Measurements from ENCODE around the gene PRSS16.
A peak's percentile ranks its signal among the peaks of the same experiment; 100 is the strongest.
"Not testable (repeated sequence)": the region's sequence is repeated elsewhere in the genome, so short reads cannot be mapped to it uniquely, and the experiment has no call there.

The PRSS16 gene, protein sequence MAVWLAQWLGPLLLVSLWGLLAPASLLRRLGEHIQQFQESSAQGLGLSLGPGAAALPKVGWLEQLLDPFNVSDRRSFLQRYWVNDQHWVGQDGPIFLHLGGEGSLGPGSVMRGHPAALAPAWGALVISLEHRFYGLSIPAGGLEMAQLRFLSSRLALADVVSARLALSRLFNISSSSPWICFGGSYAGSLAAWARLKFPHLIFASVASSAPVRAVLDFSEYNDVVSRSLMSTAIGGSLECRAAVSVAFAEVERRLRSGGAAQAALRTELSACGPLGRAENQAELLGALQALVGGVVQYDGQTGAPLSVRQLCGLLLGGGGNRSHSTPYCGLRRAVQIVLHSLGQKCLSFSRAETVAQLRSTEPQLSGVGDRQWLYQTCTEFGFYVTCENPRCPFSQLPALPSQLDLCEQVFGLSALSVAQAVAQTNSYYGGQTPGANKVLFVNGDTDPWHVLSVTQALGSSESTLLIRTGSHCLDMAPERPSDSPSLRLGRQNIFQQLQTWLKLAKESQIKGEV

DNA sequence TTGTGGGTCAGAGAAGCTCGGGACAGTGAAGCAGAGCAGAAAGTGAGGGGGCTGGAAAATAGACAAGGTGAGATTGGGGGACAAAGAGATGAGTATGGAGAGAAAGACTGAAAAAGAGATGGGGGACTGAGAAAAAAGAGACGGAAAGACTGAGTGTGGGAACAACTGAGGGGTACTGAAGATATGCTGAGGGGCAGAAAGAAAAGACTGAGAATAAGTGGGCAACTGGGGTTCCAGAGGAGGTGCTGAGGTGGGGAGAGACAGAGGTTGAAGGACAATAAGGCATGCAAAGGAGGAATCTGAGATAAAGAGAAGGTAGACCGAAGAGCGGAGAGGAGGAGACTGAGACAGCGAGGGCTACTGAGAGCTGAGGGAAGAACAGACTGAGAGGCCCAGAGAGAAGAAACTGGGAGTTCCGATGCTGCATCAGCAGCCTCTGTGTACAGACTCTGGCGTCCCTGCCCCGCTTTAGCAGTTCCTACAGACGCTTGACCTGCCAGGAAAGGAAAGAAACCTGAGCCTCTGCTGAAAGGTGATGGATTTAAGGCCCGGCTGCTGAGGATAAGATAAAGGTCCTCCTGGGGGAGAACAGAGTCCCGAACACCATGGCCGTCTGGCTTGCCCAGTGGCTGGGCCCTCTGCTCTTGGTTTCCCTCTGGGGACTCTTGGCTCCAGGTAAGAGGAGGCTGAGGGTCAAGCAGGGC lies at the start of gene PRSS16:
Gene PRSS16, plus strand, starts transcription at position 569 of the 704 bp plus-strand sequence. Its CDS starts 37 bp downstream, at position 606.
- no peak for FAIRE-seq

DNA sequence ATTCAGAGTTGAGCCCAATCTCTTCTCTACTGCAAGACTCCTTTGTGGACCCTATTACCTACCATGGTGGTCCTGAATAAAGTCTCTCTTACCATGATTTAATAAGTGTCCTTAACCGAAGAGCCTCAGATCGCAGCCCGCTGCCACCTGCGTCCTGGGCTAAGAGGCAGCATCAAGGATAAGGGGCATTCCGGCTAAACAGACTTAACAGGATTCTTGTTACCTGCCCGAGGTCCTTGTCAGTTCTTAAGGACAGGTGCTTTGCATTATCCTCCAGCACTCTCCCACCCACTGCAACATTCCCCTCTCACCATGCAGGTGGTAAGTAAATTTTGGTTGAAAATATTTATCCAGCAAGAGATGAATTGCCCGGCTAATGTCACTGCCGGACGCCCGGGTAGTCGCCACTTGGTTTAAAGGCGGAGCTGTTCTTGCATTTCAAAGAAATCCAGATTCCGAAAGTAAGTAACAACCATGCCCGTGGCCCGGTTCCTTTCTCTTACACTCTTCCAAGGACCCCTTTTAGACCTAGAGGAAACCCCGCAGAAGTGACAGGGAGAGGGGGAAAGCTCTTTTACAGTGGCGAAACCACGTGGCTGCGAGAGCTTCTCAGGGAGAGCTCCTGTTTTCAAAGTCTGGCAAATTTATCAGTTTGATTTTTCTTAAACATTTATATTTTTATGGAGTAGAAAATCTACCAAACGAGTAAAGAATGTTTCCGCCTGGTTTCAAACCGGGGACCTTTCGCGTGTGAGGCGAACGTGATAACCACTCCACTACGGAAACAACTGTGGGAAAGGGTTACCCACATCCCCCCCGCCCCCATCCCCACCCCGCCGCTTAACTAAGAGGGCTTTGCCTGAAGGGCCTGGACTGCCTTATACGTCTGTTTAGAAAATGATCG lies 41.9 kb upstream of the PRSS16 start:
- no peak for FAIRE-seq

DNA sequence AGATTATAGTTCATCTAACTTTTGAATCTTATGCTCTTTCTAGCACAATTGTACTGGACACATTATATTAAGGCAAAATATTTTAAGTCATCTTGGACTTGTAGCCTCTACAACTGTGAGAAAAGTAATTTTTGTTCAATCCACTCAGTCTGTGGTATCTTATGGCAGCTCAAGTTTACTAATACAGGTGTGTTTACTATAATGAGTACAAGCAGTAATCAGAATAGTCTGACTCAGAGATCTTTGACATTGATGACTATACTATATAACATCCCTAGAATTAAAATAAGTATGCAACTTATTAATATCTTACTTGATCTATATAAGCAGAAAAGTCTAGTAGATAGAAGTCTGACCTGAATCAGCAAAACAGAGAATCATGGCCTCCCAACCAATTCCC lies 40.7 kb upstream of the PRSS16 start:
- FAIRE-seq, result no peak

DNA sequence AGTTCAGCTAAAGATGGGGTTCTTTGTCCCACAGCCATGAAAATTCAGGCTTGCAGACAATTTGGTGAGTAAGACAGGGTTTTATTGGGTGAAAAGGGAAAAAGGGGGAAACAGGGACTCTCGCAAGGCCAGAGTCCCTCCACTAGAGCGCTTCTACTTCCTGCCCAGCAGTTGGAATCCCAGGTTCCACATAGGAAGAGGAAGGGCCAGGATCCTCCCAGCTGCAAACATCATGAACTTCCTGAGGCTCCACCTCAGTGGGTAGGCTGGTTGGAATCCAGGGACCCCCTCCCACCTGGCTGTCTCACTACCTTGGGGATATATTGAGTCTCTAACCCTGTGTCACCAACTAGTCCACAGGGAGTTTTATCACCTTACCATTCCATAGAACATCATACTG lies 39.5 kb upstream of the PRSS16 start:
- no peak for FAIRE-seq

DNA sequence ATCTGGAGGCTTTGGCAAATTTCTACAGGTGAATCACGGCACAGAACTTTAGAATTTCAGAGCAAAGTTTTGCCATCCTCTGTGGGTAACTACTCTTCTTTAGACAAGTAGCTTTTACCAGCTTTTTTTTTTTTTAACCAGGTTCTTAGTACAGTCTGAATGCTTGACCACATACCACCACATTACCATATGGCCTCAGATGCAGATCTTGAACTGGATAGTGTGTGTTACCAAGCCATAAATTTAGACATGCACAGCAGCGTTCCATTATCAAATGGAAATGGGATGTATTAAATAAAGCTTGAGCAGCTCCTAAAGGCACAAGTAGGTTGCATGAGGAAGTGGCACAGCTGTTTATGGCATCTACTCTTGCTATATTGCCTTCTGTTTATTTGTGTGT lies 38.3 kb upstream of the PRSS16 start:
- FAIRE-seq, result no peak

DNA sequence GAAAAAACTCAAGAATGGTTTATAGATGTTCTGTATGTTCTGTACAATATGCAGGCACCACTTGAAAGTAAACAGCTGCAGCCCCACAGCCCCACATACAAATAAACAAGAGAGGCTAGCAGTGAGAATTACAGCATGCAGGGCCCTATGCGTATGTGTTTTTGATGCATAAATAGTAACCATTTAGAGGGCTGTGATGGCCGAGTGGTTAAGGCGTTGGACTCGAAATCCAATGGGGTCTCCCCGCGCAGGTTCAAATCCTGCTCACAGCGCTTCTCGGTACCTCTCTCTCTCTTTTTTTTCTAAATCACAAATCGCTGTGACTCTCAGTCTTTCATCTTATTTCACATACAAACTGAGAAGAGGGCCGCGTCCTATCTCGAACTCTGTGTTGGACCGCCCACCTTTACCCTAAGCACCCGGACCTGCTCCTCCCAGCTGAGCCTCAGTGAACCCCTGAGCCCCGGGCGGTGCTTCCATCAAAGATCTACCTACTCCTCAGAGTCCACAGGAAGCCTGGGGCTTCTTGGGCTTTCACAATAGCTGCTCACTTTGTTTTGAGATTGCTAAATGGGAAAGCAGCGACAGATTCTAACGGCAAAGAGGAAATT lies 37.7 kb upstream of the PRSS16 start:
- FAIRE-seq, result peak; percentile 15

DNA sequence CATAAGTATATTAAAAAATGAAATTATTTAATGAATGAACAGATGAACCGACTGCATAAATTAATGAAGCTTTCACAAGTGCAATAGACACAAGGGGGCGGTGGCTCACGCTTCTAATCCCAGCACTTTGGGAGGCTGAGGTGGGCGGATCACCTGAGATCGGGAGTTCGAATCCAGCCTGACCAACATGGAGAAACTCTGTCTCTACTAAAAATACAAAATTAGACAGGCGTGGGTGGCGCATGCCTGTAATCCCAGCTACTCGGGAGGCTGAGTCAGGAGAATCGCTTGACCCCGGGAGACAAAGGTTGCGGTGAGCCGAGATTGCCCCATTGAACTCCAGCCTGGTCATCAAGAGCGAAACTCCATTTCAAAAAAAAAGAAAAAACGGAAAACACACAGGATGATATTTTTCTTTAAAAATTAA lies 34.4 kb upstream of the PRSS16 start:
- FAIRE-seq, result peak; percentile 86

DNA sequence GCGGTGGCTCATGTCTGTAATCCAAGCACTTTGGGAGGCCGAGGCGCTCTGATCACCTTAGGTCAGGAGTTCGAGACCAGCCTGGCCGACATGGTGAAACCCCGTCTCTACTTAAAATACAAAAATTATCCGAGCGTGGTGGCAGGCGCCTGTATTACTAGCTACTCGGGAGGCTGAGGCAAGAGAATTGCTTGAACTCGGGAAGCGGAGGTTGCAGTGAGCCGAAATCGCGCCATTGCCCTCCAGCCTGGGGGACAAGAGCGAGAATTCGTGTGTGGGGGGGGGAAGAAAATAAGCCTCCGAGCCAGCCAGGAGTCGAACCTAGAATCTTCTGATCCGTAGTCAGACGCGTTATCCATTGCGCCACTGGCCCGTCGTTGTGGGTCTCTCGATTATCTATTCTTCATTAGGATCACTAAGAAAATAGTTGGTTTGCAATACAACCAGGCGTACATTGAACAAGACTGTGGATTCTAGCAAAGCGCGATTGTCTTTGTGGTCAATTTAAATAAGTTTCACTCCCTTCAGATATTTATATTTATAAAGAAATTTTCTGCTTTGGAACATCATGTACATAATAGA lies 33.9 kb upstream of the PRSS16 start:
- no peak for FAIRE-seq

DNA sequence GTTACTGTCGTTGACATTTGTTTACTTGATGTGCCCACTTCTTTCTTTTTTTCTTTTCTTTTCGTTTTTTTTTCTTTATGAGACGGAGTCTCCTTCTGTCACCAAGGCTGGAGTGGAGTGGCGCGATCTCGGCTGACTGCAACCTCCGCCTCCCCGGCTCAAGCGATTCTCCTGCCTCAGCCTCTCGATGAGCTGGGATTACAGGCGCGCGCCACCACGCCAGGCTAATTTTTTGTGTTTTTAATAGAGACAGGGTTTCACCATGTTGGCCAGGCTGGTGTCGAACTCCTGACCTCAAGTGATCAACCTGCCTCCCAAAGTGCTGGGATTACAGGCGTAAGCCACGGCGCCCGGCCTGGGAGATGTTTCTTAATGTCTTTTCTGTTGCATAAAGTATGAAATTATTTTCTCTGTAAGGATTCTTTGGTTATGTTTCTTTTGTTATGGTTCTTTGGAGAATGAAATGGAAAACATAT lies 33.3 kb upstream of the PRSS16 start:
- no peak for FAIRE-seq

DNA sequence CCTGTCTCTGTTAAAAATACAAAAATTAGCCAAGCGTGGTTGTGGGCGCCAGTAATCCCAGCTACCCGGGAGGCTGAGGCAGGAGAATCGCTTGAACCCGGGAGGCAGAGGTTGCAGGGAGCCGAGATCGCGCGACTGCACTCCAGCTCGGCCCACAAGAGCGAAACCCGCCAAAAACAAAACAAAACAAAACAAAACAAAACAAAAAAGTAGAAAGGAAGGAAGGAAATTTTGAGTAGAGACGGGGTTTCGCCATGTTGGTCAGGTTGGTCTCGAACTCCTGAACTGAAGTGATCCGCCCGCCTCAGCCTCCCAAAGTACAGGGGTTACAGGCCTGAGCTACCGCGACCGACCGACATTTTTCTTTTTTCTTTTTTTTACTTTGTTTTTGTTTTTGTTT lies 30.6 kb upstream of the PRSS16 start:
- no peak for FAIRE-seq

DNA sequence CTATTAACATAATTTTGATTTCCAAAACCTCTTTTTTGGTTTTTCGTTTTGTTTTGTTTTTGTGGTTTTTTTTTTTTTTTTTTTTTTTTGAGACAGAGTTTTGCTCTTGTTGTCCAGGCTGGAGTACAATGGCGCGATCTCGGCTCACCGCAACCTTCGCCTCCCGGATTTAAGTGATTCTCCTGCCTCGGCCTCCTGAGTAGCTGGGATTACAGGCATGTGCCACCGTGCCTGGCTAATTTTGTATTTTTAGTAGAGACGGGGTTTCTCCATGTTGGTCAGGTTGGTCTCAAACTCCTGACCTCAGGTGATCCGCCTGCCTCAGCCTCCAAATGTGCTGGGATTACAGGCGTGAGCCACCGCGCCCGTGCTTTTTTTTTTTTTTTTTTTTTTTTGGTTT lies 24.5 kb upstream of the PRSS16 start:
- not testable (repeated sequence) for FAIRE-seq

DNA sequence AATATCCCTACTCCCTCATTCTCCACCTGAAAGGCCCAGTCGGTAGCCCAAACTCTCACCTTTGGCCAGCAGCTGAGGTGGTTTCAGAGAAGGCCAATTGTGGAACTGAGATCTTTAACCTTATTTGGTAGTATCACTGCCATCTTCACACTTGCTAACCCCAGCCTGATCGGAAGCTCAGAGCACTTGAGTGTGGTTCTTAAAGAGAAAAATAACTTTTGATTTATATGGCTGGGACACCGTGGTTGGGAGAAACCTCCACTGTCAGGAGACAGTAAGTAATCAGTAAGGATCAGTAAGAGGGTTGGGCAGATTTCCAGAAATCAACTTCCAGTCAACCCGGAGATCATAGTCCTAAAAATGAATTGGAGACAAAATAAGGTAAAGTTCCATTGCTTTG lies 22.8 kb upstream of the PRSS16 start:
- no peak for FAIRE-seq

DNA sequence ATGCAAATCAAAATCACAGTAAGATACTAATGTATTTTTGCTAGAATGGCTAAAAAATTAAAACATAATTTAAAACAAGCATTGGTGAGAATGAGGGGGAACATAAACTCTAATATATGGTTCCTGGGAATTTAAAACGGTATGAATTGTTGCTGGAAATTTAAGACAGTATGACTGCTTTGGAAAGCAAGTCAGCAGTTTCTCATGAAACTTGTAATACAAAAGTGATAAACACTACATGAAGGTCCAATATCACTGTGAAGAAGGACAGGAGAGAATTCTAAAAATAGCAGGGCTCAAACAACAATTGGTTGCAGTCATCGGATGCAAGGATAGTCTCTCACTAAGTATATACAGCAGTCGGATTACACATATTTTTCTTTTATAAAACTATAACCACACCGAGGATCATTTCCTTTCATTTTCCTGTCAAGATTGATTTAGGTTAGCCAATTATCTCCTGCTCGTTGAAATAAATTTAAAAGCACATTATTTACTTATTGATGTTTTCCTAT lies 18.5 kb upstream of the PRSS16 start:
- peak; percentile 30 for FAIRE-seq

DNA sequence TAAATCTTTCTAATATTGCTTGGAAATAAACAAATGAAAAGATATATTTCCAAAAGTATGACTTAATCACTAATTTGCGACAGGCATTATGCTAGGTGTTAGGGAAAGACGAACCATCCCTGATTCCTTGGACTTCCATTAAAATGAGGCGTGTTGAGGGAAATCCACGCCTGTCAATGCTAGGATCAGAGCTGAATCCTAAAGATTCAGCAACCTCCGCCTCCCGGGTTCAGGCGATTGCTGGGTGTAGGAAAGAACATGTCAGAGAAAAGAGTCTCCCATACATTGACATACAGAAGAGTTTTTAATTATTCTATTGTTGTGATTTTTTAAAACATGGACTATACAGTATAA lies 16.8 kb upstream of the PRSS16 start:
- FAIRE-seq, result no peak

DNA sequence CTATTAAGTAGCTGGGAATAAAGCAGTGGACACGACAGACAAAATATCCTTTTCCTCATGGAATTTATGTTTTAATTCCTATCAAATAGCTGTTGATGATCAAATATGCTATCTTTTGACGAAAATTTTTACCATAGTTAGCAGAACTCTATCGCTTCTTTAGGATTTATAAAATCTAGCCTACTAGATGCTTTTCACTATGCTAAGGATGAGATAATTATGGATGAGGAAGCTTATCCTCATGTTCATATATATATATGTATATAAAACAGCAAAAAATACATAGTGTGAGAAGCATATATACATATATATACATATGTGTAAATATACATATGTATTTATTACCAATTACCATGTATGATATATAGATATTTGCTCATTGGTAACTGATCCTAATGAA lies 12.9 kb upstream of the PRSS16 start:
- FAIRE-seq, result no peak

DNA sequence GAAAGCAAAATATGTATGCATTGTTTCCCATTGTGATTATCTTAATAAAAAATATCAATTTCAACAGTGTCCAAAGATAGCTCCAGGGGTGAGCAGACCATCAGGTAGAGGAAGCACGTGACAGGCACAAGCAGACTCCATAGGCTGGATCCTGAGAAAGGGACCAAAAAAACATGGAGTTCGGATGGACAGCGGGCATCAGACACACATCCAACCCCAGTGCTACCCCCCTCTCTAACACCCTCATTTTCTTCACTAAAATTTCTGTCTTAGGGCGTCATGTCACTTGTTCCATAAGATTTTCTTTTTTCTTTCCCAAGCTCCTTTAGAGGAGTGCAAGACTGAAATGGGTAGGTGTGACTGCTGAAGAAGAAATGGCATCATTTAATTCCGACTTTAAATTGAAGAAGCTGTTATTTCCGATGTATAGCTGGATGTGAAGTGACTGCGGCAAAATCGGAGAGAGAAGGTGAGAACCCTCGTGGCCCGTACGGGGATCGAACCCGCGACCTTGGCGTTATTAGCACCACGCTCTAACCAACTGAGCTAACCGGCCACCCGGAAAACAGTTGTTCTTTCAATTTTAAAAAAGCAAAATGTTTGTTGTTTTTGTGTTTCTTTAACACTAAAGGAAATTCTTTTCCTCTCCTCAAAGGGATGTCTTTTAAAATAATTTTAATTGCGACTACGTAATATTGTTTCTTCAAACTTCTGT lies 10.3 kb upstream of the PRSS16 start:
- FAIRE-seq, result peak; percentile 95

DNA sequence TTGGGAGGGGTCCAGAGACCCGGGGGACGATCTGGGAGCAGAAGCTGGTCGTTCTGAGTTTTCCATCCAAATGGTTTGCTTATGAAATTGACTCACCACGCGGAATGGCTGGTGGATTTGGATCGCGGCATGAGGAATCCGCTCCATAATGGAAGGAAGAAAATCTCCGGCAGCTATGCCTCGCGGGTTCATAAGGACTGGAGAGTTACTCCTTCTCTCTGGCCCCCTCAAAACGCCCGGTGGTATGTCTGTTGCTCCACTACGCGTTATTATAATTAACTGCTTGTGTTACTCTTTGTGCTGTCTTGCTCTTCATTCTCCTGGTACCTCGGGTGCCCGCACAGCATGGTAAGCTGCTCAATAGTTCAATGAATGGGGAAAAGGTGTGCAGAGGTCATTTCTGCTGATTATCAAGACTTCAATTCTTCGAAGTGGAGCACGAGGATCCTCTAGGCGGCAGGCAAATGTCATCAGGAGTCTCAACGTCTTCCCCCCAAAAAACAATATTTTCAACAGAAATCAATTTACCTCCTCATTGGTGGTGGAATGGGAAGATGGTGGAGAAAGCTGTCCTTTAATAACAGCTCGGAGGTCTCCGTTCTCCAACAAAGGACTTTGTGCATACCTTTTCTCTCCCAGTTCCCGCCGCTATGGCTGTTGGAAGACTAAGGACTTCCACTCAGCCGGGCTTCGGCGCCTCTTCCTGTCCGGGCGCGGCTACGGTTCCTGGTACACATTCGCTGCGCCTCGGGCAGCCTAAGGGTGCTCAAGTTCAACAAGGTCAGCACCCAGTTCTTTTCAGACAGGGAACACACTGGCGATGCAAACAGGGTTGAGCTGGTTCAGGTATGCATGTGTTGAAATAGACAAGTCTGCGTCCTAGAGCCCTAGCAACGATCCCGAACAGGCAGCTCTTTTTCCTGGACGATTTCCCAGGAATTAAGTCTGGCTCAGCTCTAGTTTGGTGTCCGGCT lies 9.2 kb upstream of the PRSS16 start:
- FAIRE-seq, result no peak

DNA sequence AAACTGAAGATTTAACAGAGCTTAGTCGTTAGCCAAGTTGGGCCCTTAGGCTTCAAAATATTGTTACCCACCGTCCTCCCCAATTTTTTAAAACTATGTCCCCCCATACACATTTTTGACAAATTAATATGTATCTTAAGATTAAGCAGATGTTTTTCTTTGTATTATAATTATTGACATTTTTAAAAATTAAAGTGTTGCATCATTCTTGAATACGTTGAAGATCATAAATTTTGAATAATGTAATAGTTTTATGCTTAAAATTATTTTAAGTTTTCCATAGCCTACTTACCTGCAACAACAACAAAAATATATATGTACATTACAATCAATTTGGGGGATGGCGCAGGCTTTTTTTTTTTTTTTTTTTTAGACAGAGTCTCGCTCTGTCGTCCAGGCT lies 8.2 kb upstream of the PRSS16 start:
- FAIRE-seq, result no peak

DNA sequence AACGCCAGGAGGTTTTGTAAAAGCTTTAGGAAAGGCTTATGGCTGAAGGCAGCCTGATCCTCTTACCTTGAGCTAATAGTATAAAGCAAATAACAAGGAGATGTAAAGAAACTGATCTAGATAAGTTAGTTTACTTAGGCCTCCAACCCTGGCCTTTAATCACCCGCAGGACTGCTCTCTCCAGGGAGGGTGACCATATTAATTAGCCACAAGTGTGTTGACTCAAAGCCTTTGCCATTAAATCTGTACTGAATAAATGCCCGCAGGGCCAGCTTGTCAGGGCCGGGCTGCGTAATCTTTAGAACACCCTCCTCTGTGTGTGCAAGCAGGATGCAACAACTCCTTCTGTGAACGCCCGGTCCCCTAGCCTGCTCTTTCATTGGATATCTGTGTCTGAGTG lies 6.1 kb upstream of the PRSS16 start:
- no peak for FAIRE-seq

Data from G401.6 (cell line).